ENCODE data around the gene SOCS7.

DNA sequence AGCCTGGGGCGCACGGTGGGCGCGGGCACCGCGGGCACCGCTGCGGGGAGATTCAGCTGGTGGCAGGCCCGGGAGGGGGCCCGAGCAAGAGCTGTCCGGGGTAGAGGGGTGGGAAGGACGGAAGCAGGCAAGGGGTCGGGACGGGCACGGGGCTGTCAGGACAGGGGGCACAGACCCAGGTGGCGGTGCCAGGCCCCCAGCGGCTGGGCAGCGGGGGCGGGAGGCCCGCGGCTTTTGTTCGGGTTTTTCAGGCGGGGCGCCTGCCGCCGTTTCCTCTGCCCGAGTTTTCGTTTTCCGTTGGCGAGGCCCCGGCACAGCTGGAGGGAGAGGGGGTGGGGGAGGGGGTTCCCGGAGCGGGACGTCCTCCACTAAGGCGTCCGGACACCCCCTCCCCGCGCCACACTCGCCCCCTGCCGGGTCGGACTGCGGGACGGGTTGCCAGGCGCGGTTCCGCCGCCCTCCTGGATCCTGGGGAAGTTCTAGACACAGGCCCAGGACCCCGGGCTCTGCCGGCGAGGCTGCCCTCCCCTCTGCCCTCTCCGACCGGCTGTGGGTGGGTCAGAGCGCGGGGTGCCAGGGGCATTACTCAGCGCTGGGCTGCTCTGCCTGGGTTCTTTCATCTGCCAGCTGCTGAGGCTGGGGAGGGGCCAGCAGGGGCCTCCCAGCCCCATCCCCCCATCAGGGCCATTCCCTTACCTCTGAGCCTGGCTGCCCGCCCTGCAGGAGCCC is 77.2 kb downstream of the SOCS7 start:
- TF ChIP-seq, protein P1, sequence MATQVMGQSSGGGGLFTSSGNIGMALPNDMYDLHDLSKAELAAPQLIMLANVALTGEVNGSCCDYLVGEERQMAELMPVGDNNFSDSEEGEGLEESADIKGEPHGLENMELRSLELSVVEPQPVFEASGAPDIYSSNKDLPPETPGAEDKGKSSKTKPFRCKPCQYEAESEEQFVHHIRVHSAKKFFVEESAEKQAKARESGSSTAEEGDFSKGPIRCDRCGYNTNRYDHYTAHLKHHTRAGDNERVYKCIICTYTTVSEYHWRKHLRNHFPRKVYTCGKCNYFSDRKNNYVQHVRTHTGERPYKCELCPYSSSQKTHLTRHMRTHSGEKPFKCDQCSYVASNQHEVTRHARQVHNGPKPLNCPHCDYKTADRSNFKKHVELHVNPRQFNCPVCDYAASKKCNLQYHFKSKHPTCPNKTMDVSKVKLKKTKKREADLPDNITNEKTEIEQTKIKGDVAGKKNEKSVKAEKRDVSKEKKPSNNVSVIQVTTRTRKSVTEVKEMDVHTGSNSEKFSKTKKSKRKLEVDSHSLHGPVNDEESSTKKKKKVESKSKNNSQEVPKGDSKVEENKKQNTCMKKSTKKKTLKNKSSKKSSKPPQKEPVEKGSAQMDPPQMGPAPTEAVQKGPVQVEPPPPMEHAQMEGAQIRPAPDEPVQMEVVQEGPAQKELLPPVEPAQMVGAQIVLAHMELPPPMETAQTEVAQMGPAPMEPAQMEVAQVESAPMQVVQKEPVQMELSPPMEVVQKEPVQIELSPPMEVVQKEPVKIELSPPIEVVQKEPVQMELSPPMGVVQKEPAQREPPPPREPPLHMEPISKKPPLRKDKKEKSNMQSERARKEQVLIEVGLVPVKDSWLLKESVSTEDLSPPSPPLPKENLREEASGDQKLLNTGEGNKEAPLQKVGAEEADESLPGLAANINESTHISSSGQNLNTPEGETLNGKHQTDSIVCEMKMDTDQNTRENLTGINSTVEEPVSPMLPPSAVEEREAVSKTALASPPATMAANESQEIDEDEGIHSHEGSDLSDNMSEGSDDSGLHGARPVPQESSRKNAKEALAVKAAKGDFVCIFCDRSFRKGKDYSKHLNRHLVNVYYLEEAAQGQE (IDR thresholded peaks at IDR 0.05): no peak
- TF ChIP-seq RXRA (IDR thresholded peaks at IDR 0.05) (no peak), EGR1 (IDR thresholded peaks at IDR 0.05; ENCODE audit: low read depth in 2 of 2) (no peak), JUND (IDR thresholded peaks at IDR 0.05) (no peak), YY1 (IDR thresholded peaks at IDR 0.05) (no peak), RAD21 (IDR thresholded peaks at IDR 0.05) (no peak), TAF1 (conservative IDR thresholded peaks at IDR 0.05) (no peak), GABPA (IDR thresholded peaks at IDR 0.05 in 1 of 2, conservative IDR thresholded peaks at IDR 0.05 in 1 of 2) (no peak)
- TF ChIP-seq, protein P2, sequence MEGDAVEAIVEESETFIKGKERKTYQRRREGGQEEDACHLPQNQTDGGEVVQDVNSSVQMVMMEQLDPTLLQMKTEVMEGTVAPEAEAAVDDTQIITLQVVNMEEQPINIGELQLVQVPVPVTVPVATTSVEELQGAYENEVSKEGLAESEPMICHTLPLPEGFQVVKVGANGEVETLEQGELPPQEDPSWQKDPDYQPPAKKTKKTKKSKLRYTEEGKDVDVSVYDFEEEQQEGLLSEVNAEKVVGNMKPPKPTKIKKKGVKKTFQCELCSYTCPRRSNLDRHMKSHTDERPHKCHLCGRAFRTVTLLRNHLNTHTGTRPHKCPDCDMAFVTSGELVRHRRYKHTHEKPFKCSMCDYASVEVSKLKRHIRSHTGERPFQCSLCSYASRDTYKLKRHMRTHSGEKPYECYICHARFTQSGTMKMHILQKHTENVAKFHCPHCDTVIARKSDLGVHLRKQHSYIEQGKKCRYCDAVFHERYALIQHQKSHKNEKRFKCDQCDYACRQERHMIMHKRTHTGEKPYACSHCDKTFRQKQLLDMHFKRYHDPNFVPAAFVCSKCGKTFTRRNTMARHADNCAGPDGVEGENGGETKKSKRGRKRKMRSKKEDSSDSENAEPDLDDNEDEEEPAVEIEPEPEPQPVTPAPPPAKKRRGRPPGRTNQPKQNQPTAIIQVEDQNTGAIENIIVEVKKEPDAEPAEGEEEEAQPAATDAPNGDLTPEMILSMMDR (IDR thresholded peaks at IDR 0.05; ENCODE audit: low read depth, low read length, missing input control): no peak
- TF ChIP-seq, protein P3, sequence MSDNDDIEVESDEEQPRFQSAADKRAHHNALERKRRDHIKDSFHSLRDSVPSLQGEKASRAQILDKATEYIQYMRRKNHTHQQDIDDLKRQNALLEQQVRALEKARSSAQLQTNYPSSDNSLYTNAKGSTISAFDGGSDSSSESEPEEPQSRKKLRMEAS (IDR thresholded peaks at IDR 0.05): no peak
- TF ChIP-seq, protein P4, sequence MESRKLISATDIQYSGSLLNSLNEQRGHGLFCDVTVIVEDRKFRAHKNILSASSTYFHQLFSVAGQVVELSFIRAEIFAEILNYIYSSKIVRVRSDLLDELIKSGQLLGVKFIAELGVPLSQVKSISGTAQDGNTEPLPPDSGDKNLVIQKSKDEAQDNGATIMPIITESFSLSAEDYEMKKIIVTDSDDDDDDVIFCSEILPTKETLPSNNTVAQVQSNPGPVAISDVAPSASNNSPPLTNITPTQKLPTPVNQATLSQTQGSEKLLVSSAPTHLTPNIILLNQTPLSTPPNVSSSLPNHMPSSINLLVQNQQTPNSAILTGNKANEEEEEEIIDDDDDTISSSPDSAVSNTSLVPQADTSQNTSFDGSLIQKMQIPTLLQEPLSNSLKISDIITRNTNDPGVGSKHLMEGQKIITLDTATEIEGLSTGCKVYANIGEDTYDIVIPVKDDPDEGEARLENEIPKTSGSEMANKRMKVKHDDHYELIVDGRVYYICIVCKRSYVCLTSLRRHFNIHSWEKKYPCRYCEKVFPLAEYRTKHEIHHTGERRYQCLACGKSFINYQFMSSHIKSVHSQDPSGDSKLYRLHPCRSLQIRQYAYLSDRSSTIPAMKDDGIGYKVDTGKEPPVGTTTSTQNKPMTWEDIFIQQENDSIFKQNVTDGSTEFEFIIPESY (IDR thresholded peaks at IDR 0.05): no peak
- TF ChIP-seq, protein P5, sequence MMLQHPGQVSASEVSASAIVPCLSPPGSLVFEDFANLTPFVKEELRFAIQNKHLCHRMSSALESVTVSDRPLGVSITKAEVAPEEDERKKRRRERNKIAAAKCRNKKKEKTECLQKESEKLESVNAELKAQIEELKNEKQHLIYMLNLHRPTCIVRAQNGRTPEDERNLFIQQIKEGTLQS (IDR thresholded peaks at IDR 0.05): no peak
